Liver (tissue), 9 donors: Measurements from ENCODE around the gene CBR4. TPM values are rescaled to one million over a fixed set of nuclear protein-coding genes. Genes with fewer than 3 reads are reported as not detected.

Experiments used
- DNase-seq: peaks from one replicate; pipeline ENCODE4 v3.0.0-alpha.2; 2017; ENCODE audit warnings: low spot score
- H3K27ac ChIP-seq, 2 donors: one replicate each; pipeline ENCODE4 v1.7.0; 2013; ENCODE audit warnings: inconsistent platforms in 2 of 2, low read length in 2 of 2, control low read depth in 1 of 2, low read depth in 1 of 2, mild to moderate bottlenecking in 1 of 2
- H3K27me3 ChIP-seq, 4 donors: one replicate each; pipeline versions ENCODE4 v1.6.1 to v1.7.0; 2013; ENCODE audit warnings: low read length in 3 of 4, inconsistent platforms in 1 of 4, mild to moderate bottlenecking in 1 of 4, moderate library complexity in 1 of 4; ENCODE audit not compliant: control insufficient read depth in 4 of 4, insufficient read depth in 4 of 4
- H3K36me3 ChIP-seq, 4 donors: one replicate each; pipeline versions ENCODE4 v1.6.1 to v1.7.0; 2013; ENCODE audit warnings: low read length in 3 of 4, mild to moderate bottlenecking in 3 of 4, low read depth in 1 of 4, moderate library complexity in 1 of 4; ENCODE audit not compliant: control insufficient read depth in 4 of 4, insufficient read depth in 3 of 4
- H3K4me1 ChIP-seq, 4 donors: one replicate each; pipeline versions ENCODE4 v1.6.1 to v1.7.0; 2013; ENCODE audit warnings: low read length in 3 of 4, mild to moderate bottlenecking in 3 of 4, moderate library complexity in 1 of 4; ENCODE audit not compliant: control insufficient read depth in 4 of 4, insufficient read depth in 4 of 4
- H3K4me3 ChIP-seq, 3 donors: one replicate each; pipeline versions ENCODE4 v1.6.1 to v1.7.0; 2013; ENCODE audit warnings: low read length in 3 of 3, control low read depth in 1 of 3, low read depth in 1 of 3, mild to moderate bottlenecking in 1 of 3
- H3K9ac ChIP-seq, 2 donors: one replicate each; pipeline ENCODE4 v1.7.0; 2013; ENCODE audit warnings: low read length in 2 of 2, mild to moderate bottlenecking in 2 of 2, moderate library complexity in 2 of 2, control low read depth in 1 of 2, low read depth in 1 of 2
- H3K9me3 ChIP-seq, 4 donors: one replicate each; pipeline versions ENCODE4 v1.6.1 to v1.7.0; 2013; ENCODE audit warnings: low read length in 3 of 4; ENCODE audit not compliant: control insufficient read depth in 4 of 4
- ATF3 ChIP-seq: IDR thresholded peaks from 2 replicates; pipeline ENCODE4 v1.6.1; 2016; ENCODE audit warnings: antibody characterized with exemption
- CTCF ChIP-seq: fragments of 150-350 bp; IDR thresholded peaks from 2 replicates; pipeline ENCODE4 v1.5.1; 2017; ENCODE audit warnings: improper control_type of control experiment, low read depth, low read length; ENCODE audit not compliant: missing input control
- EGR1 ChIP-seq, 2 donors: IDR thresholded peaks; 2 replicates each; pipeline ENCODE4 v1.6.1; 2016 to 2018; ENCODE audit warnings: antibody characterized with exemption in 2 of 2, low read depth in 2 of 2
- FOXA1 ChIP-seq: IDR thresholded peaks from 2 replicates; pipeline ENCODE4 v1.6.1; 2016; ENCODE audit warnings: antibody characterized with exemption
- FOXA2 ChIP-seq: IDR thresholded peaks from 2 replicates; pipeline ENCODE4 v1.6.1; 2016; ENCODE audit warnings: antibody characterized with exemption
- GABPA ChIP-seq, 2 donors: IDR thresholded peaks in 1 of 2; conservative IDR thresholded peaks in 1 of 2; 2 replicates each; pipeline ENCODE4 v1.6.1; 2016; ENCODE audit warnings: antibody characterized with exemption in 2 of 2, mild to moderate bottlenecking in 1 of 2, moderate library complexity in 1 of 2
- HNF4A ChIP-seq, 2 donors: conservative IDR thresholded peaks; 2 replicates each; pipeline ENCODE4 v1.6.1; 2016; ENCODE audit warnings: antibody characterized with exemption in 2 of 2, mild to moderate bottlenecking in 2 of 2
- JUND ChIP-seq, 2 donors: IDR thresholded peaks; 2 replicates each; pipeline ENCODE4 v1.6.1; 2016; ENCODE audit warnings: antibody characterized with exemption in 2 of 2
- NR2F2 ChIP-seq: IDR thresholded peaks from 2 replicates; pipeline ENCODE4 v1.6.1; 2016; ENCODE audit warnings: antibody characterized with exemption
- RAD21 ChIP-seq, 2 donors: IDR thresholded peaks; 2 replicates each; pipeline ENCODE4 v1.6.1; 2016; ENCODE audit warnings: antibody characterized with exemption in 2 of 2, mild to moderate bottlenecking in 2 of 2
- REST ChIP-seq: IDR thresholded peaks from 2 replicates; pipeline ENCODE4 v1.6.1; 2016; ENCODE audit warnings: antibody characterized with exemption, mild to moderate bottlenecking
- RXRA ChIP-seq, 2 donors: IDR thresholded peaks; 2 replicates each; pipeline ENCODE4 v1.6.1; 2017 to 2018; ENCODE audit warnings: antibody characterized with exemption in 2 of 2, mild to moderate bottlenecking in 1 of 2
- SP1 ChIP-seq: IDR thresholded peaks from 2 replicates; pipeline ENCODE4 v1.6.1; 2018; ENCODE audit warnings: antibody characterized with exemption, mild to moderate bottlenecking
- YY1 ChIP-seq: IDR thresholded peaks from 2 replicates; pipeline ENCODE4 v1.6.1; 2016; ENCODE audit warnings: antibody characterized with exemption, mild to moderate bottlenecking
- WGBS: extraction: QIAGEN DNeasy Blood & Tissue Kit; methylation state at CpG from one replicate; pipeline ENCODE4 v1.1.7; 2013; 5-methylcytosine and 5-hydroxymethylcytosine counted together
- polyA plus RNA-seq, 2 donors: library from polyadenylated mRNA; stranded (reverse) in 1 of 2; unstranded in 1 of 2; fragments of 200-250 nt in 1 of 2; fragments of >200 nt in 1 of 2; fragmentation: Nextera tagmentation in 1 of 2; extraction: Ambion mirVana in 1 of 2; gene quantifications; one replicate each; pipeline versions ENCODE4 v1.2.1 to v1.2.3, GENCODE V29; 2013 to 2015
- total RNA-seq, 2 donors: library from RNA; depleted of rRNA; stranded (reverse); fragments of >200 nt; gene quantifications; one replicate each; pipeline ENCODE4 v1.2.3, GENCODE V29; 2014
- donor health status: healthy.
- donor health status: healthy.
- donor health status: healthy.
- donor health status: healthy.
- donor health status: healthy.

The CBR4 gene
- total and polyA plus RNA-seq, 4 donors: 9.4 to 32.8 (median 22.6) TPM

GRCh38 chr4:169015186-169015623 lies 5.2 kb upstream of the CBR4 start:
- 73% methylated on average over 5 of the region's 5 CpGs for WGBS
- no peak overlapping the region for H3K4me3 ChIP-seq
- H3K36me3 ChIP-seq: no peaks in the 10 kb centered on the region
- TF ChIP-seq CTCF: no peak
- H3K4me1 ChIP-seq: no peaks in the 10 kb centered on the region
- no peak overlapping the region for H3K27ac ChIP-seq
- no peaks in the 10 kb centered on the region for H3K9me3 ChIP-seq
- no peak overlapping the region for H3K9ac ChIP-seq
- DNase-seq: no peak
- H3K27me3 ChIP-seq: no peaks in the 10 kb centered on the region

GRCh38 chr4:169014586-169014985 lies 4.5 kb upstream of the CBR4 start:
- H3K4me3 ChIP-seq: no peak overlapping the region
- no peaks in the 10 kb centered on the region for H3K27me3 ChIP-seq
- DNase-seq: no peak
- no peak overlapping the region for H3K9ac ChIP-seq
- no peaks in the 10 kb centered on the region for H3K36me3 ChIP-seq
- H3K27ac ChIP-seq: no peak overlapping the region
- H3K9me3 ChIP-seq: no peaks in the 10 kb centered on the region
- H3K4me1 ChIP-seq: no peaks in the 10 kb centered on the region
- WGBS: 66% methylated on average over 2 of the region's 2 CpGs
- TF ChIP-seq YY1 (no peak), REST (no peak), ATF3 (no peak), NR2F2 (no peak), EGR1 (IDR thresholded peaks at IDR 0.05; ENCODE audit: low read depth in 2 of 2) (no peak)

GRCh38 chr4:169013396-169013795 lies 3.3 kb upstream of the CBR4 start:
- Histone ChIP-seq H3K4me1 (peaks cover 0 to 8% (median 6%) of the 10 kb centered on the region in 4 donors), H3K4me3 (no peak overlapping the region), H3K36me3 (no peaks in the 10 kb centered on the region), H3K9me3 (no peaks in the 10 kb centered on the region), H3K9ac (no peak overlapping the region), H3K27ac (no peak overlapping the region), H3K27me3 (no peaks in the 10 kb centered on the region)
- WGBS: 91% methylated on average over 1 of the region's 1 CpG
- TF ChIP-seq FOXA2: no peak
- TF ChIP-seq SP1: no peak
- no peak for TF ChIP-seq REST
- TF ChIP-seq GABPA (IDR thresholded peaks at IDR 0.05 in 1 of 2, conservative IDR thresholded peaks at IDR 0.05 in 1 of 2): no peak
- no peak for TF ChIP-seq RXRA (IDR thresholded peaks at IDR 0.05)
- TF ChIP-seq HNF4A (conservative IDR thresholded peaks at IDR 0.05): no peak
- TF ChIP-seq JUND (IDR thresholded peaks at IDR 0.05): no peak
- TF ChIP-seq FOXA1: no peak
- TF ChIP-seq CTCF: no peak
- TF ChIP-seq RAD21 (IDR thresholded peaks at IDR 0.05): no peak
- DNase-seq: no peak
